Measurements from ENCODE around the gene CALML3. TPM values are rescaled to one million over a fixed set of nuclear protein-coding genes. Genes with fewer than 3 reads are reported as not detected.

CALML3 gene
- total RNA-seq, 2 experiments from 2014 or later = not detected

- ChIA-PET CTCF (no interaction called here), POLR2A (no interaction called here)
- Mint-ChIP-seq H3K9me3 (ENCODE audit: low read depth) (peaks cover 4% of the 10 kb centered on the region), H3K4me1 (peaks cover 3% of the 10 kb centered on the region), H3K36me3 (ENCODE audit: low read depth) (no peaks in the 10 kb centered on the region), H3K4me3 (no peak overlapping the region), H3K27ac (no peak overlapping the region), H3K27me3 (no peaks in the 10 kb centered on the region)
- intact Hi-C loops (cut with DNase I, micrococcal nuclease) = no loop called here
- ATAC-seq = no peak
- no peak for DNase-seq
These were observed 47.1 kb downstream of the CALML3 start for GRCh38 chr10:5571826-5572225.

- ATAC-seq (no peak), DNase-seq (no peak)
- no peak overlapping the region for H3K27ac Mint-ChIP-seq
- H3K9me3 Mint-ChIP-seq (ENCODE audit: low read depth) = peaks cover 4% of the 10 kb centered on the region
- H3K36me3 Mint-ChIP-seq (ENCODE audit: low read depth) = no peaks in the 10 kb centered on the region
- no peak overlapping the region for H3K4me3 Mint-ChIP-seq
- peaks cover 3% of the 10 kb centered on the region for H3K4me1 Mint-ChIP-seq
- intact Hi-C loops (cut with DNase I, micrococcal nuclease) = no loop called here
- POLR2A ChIA-PET = no interaction called here
- H3K27me3 Mint-ChIP-seq = no peaks in the 10 kb centered on the region
- CTCF ChIA-PET = no interaction called here
These were observed 48.7 kb downstream of the CALML3 start for GRCh38 chr10:5573319-5573950.

GRCh38 chr10:5573968-5574641 is 49.3 kb downstream of the CALML3 start:
- Mint-ChIP-seq H3K27me3 (no peaks in the 10 kb centered on the region), H3K4me1 (no peaks in the 10 kb centered on the region), H3K27ac (no peak overlapping the region), H3K4me3 (no peak overlapping the region), H3K9me3 (ENCODE audit: low read depth) (peaks cover under 1% of the 10 kb centered on the region), H3K36me3 (ENCODE audit: low read depth) (no peaks in the 10 kb centered on the region)
- DNase-seq (no peak), ATAC-seq (no peak)
- intact Hi-C loops (cut with DNase I, micrococcal nuclease) = no loop called here
- ChIA-PET CTCF (no interaction called here), POLR2A (no interaction called here)

GRCh38 chr10:5574642-5575131 is 49.9 kb downstream of the CALML3 start:
- no peaks in the 10 kb centered on the region for H3K27me3 Mint-ChIP-seq
- ChIA-PET CTCF (no interaction called here), POLR2A (no interaction called here)
- DNase-seq = no peak
- no peaks in the 10 kb centered on the region for H3K4me1 Mint-ChIP-seq
- intact Hi-C loops (cut with DNase I, micrococcal nuclease) = no loop called here
- no peak for ATAC-seq
- no peak overlapping the region for H3K4me3 Mint-ChIP-seq
- H3K27ac Mint-ChIP-seq = no peak overlapping the region
- H3K9me3 Mint-ChIP-seq (ENCODE audit: low read depth) = no peaks in the 10 kb centered on the region
- H3K36me3 Mint-ChIP-seq (ENCODE audit: low read depth) = no peaks in the 10 kb centered on the region

- Mint-ChIP-seq H3K9me3 (ENCODE audit: low read depth) (no peaks in the 10 kb centered on the region), H3K36me3 (ENCODE audit: low read depth) (no peaks in the 10 kb centered on the region), H3K4me3 (no peak overlapping the region), H3K27ac (no peak overlapping the region), H3K27me3 (no peaks in the 10 kb centered on the region), H3K4me1 (no peaks in the 10 kb centered on the region)
- ChIA-PET POLR2A (no interaction called here), CTCF (no interaction called here)
- DNase-seq = no peak
- intact Hi-C loops (cut with DNase I, micrococcal nuclease) = no loop called here
- ATAC-seq = no peak
These were observed 50.4 kb downstream of the CALML3 start for GRCh38 chr10:5575144-5575481.

GRCh38 chr10:5575482-5576153 is 50.9 kb downstream of the CALML3 start:
- Mint-ChIP-seq H3K4me1 (no peaks in the 10 kb centered on the region), H3K9me3 (ENCODE audit: low read depth) (no peaks in the 10 kb centered on the region), H3K27me3 (no peaks in the 10 kb centered on the region), H3K27ac (no peak overlapping the region), H3K4me3 (no peak overlapping the region), H3K36me3 (ENCODE audit: low read depth) (no peaks in the 10 kb centered on the region)
- DNase-seq (no peak), ATAC-seq (no peak)
- CTCF ChIA-PET = no interaction called here
- intact Hi-C loops (cut with DNase I, micrococcal nuclease) = no loop called here
- POLR2A ChIA-PET = no interaction called here

- no peaks in the 10 kb centered on the region for H3K4me1 Mint-ChIP-seq
- ChIA-PET CTCF (no interaction called here), POLR2A (no interaction called here)
- DNase-seq = no peak
- H3K4me3 Mint-ChIP-seq = no peak overlapping the region
- intact Hi-C loops (cut with DNase I, micrococcal nuclease) = no loop called here
- H3K27me3 Mint-ChIP-seq = no peaks in the 10 kb centered on the region
- no peak overlapping the region for H3K27ac Mint-ChIP-seq
- no peak for ATAC-seq
- H3K9me3 Mint-ChIP-seq (ENCODE audit: low read depth) = no peaks in the 10 kb centered on the region
- no peaks in the 10 kb centered on the region for H3K36me3 Mint-ChIP-seq (ENCODE audit: low read depth)
These were observed 51.5 kb downstream of the CALML3 start for GRCh38 chr10:5576154-5576748.

Other genes with a start within 250 kb of the CALML3 start
- not detected for gene UCN3, start 160.0 kb upstream of the CALML3 start, total RNA-seq
- gene TUBAL3, start 120.1 kb upstream of the CALML3 start, total RNA-seq = not detected
- gene NET1, start 112.4 kb upstream of the CALML3 start, total RNA-seq = 10 to 100 TPM; 27.8 to 34.8 TPM
- not detected for gene CALML5, start 25.4 kb upstream of the CALML3 start, total RNA-seq
- 1 to 10 TPM; 6.4 to 9.8 TPM for gene ASB13, start 141.6 kb downstream of the CALML3 start, total RNA-seq
- 10 to 100 TPM; 41.9 to 45.4 TPM for gene TASOR2, start 159.9 kb downstream of the CALML3 start, total RNA-seq

Data from activated CD4-positive, alpha-beta T cell treated with anti-CD3 and anti-CD28 coated beads for 36 hours (primary cell).